NCI-H2171 treated with DMSO at 0.1 percent for 48 hours (cell line): ENCODE data around the gene CFAP44.
"Not testable (repeated sequence)": the region's sequence is repeated elsewhere in the genome, so short reads cannot be mapped to it uniquely, and the experiment has no call there.

Source experiments
- DNase-seq: peaks from one replicate; lab custom pipeline; 2025; lab: John Stamatoyannopoulos, UW

CFAP44 gene, protein sequence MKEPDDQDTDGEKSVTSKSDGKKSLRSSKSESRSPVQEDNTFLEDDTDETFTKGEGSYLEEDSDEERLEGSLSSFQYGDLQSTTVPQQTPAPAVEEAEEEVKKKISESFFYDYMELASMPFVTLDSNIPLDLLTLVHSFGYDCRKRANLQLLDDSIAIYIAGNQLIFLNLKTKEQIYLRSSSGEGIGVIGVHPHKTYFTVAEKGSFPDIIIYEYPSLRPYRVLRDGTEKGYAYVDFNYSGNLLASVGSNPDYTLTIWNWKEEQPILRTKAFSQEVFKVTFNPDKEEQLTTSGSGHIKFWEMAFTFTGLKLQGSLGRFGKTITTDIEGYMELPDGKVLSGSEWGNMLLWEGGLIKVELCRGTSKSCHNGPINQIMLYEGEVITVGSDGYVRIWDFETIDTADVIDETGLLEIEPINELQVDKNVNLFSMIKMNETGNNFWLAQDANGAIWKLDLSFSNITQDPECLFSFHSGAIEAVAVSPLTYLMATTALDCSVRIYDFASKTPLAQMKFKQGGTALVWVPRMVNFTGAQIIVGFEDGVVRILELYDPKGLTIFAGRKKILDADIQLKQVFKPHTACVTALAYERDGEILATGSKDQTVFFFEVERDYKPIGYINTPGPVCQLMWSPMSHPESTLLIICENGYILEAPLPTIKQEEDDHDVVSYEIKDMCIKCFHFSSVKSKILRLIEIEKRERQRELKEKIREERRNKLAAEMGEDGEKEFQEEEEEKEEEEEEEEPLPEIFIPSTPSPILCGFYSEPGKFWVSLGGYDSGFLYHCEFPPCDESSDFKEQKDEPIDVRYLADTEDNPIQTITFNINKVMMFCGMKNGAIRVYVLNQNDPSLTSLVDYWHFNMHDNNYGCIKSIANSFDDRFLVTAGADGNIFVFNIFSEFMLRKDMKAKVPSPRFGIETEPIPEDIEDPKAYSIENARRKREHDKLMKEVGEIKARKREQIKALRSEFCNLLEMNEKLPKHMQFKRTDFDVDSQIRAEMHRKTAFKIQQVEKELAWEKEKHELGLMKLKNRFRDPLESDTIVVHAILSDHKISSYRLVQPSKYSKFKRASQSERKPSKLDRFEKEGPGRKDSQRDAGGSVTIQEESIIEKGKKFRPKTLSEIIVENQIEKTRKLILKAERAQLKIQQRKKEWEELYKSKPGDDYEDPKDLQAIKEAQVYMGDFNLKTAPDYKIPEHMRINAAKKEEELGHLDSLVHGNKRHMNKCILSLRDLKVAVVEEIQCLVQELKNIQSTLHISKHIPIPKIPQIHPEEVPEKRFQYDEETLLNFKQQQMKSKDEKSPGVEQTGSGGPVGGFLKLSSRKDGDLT (N-terminal part only)

GRCh38 chr3:113441051-113441770 is at the start of gene CFAP44:
CFAP44 (minus strand) TSS chr3:113441493; CDS start chr3:113433664, 7,829 bp downstream.
- peak; percentile 76 for DNase-seq

DNA sequence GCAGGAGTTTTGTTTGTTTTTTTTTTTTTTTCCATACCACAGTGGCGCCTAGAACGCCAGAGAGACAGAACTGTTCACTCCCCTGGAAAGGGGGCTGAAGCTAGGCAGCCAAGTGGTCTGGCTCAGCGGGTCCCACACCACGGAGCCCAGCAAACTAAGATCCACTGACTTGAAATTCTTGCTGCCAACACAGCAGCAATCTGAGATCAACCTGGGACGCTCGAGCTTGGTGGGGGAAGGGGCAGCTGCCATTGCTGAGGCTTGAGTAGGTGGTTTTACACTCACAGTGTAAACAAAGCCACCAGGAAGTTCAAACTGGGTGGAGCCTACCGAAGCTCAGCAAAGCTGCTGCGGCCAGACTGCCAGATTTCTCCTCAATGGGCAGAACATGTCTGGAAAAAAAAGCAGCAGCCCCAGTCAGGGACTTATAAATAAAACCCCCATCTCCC is 43.9 kb upstream of the CFAP44 start:
- DNase-seq: no peak

DNA sequence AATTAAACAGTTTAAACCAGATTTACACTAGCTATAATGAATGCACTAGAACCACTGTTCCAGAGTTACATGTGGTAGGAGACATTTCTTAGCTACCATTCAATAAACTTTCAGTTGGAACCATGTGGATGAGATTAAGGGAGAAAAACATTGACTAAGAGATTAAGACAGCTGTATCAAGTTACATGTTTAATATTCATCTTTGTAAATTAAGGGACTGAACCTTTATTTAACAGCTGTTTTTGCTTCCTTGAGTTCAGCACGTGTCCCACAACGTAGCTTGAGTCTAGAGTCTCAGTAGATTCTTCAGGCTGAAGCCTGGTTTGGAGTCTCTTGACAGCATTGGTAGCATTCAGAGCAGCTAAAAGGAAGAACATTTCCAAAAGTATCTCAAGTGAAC is 27.2 kb upstream of the CFAP44 start:
- DNase-seq: no peak

DNA sequence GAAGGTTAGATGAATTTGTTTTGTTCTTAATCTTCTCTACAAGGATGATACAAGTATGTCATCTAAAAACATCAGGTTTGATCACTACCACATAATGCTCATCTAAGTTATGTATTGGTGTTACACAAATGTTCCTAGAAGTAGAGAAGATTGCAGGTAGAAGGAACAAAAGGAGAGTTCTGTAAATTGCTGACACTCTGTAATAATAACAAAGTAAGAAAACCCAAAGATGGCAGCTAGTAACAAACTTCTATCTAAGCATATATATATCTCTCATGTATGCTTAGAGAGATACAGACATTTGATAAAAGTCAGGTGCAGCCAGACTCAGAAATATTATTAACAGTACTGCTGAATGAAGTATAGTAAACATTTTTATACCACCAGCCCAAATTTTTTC is 20.2 kb upstream of the CFAP44 start:
- no peak for DNase-seq

- not testable (repeated sequence) for DNase-seq
Measured at GRCh38 chr3:113458554-113458953, 17.3 kb upstream of the CFAP44 start.

DNA sequence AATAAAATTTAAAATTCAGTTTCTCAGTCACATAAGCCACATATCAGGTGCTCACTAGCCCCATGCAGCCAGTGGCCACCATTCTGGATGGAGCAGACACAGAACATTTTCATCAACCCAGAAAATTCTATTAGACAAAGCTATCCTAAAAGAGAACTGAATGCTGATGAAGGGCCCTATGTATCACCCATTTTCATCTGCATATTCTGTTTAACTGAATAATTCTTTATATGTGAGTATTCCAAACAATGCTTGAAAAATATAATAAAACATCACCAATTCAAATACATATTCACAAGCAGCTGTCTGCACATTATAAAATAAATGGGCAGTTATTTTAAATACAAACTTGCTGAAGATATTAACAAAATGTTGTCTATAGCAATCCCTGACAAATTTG is 14.2 kb upstream of the CFAP44 start:
- DNase-seq: no peak

DNA sequence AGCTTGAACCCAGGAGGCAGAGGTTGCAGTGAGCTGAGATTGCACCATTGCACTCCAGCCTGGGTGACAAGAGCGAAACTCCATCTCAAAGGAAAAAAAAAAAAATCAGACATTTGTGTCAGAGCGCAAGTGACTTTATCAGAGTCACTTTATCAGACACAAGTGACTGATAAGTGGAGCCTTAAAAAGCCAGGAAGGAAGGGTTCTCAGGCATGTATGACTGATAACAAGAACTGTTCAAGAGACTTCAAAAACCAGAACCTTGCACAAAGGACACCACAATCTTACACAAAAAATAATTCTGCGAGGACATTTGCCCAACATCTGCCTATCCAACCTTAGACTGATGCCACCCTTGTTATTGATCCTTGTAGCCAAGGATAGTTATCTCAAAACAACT is 13.3 kb upstream of the CFAP44 start:
- DNase-seq: no peak

DNA sequence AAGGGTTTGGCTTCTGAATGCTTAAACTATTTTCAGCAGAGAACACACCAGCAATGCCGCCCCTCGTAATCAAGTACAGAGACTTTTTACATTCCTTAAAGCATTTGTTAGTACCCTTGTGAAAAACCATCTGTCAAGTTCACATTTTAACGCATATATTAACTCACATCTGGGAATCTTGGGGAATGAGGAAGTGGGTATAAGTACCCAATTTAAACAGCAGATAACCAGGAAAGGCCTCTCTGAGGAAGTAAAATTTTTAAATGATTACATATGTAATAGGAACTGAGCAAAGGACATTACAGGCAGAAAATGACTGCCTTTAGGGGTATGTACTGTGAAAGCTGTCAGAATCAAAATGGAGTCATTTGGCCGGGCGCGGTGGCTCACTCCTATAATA is 12.8 kb upstream of the CFAP44 start:
- no peak for DNase-seq

- DNase-seq: peak; percentile 26
Measured at GRCh38 chr3:113450911-113451310, 9.6 kb upstream of the CFAP44 start.

GRCh38 chr3:113439606-113440005 is 1.7 kb downstream of the CFAP44 start:
- no peak for DNase-seq

- no peak for DNase-seq
Measured at GRCh38 chr3:113438224-113438623, 3.1 kb downstream of the CFAP44 start.

DNA sequence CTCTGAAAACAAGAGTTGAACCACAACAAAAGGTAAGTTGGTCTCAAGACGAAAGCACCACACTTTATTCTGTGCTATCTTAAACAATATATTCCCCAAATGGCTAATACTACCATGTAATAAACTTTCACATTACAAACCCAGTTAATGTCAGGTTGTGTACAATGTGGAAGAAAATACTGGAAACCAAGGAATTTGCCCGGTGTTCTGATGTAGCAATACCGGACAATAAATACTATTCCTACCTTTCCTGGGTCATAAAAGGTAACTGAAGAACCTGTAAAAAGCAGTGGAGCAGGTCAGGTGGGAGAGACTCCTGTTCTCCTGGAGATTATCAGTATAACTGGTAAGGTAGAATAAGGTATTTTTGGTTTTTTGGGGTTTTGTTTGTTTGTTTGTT is 3.9 kb downstream of the CFAP44 start:
- no peak for DNase-seq

GRCh38 chr3:113436809-113437208 is 4.5 kb downstream of the CFAP44 start:
- DNase-seq: no peak

- no peak for DNase-seq
Measured at GRCh38 chr3:113431811-113432210, 9.5 kb downstream of the CFAP44 start.

GRCh38 chr3:113428581-113428980 is 12.7 kb downstream of the CFAP44 start:
- no peak for DNase-seq

GRCh38 chr3:113423699-113424098 is 17.6 kb downstream of the CFAP44 start:
- no peak for DNase-seq

- DNase-seq: no peak
Measured at GRCh38 chr3:113421082-113421481, 20.2 kb downstream of the CFAP44 start.

DNA sequence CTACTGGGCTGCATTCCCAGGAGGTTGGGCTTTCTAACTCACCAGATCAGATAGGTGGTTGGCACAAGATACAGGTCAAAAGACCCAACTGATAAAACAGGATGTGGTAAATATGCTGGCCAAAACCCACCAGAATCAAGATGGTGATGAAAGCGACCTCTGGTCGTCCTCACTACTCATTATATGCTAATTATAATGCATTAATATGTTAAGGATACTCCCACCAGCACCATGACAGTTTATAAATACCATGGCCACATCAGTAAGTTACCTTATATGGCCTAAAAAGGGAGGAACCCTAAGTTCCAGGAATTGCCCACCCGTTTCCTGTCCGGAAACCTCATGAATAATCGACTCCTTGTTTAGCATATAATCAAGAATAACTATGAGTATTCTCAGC is 31.6 kb downstream of the CFAP44 start:
- no peak for DNase-seq

- no peak for DNase-seq
Measured at GRCh38 chr3:113405180-113405579, 36.1 kb downstream of the CFAP44 start.

- DNase-seq: no peak
Measured at GRCh38 chr3:113404637-113405036, 36.7 kb downstream of the CFAP44 start.
